GM12878 (cell line): ENCODE data around the gene SAMD15. TPM values are rescaled to one million over a fixed set of nuclear protein-coding genes. Genes with fewer than 3 reads are reported as not detected.

ENCODE experiments used
- ATAC-seq: fragments of 200-7000 bp; cut with Tn5 transposase; 3 replicates; pipeline ENCODE4 v1.9.1; 2020; ENCODE audit warnings: mild to moderate bottlenecking, moderate library complexity
- BruUV-seq: library from RNA; stranded (reverse); fragments of 400-500 nt; replicated peaks from 2 replicates; lab custom pipeline; 2021; lab: Mats Ljungman, UMichigan
- CTCF ChIA-PET: fragments of 300-600 bp; sonication (Branson Sonifier 250); formaldehyde crosslinking; extraction: SDS; loops from one replicate; lab custom pipeline; 2021; ENCODE audit warnings: inconsistent platforms; lab: Yijun Ruan, JAX
- POLR2A ChIA-PET: fragments of 350-600 bp; formaldehyde crosslinking; extraction: SDS; loops from one replicate; lab custom pipeline; 2021; ENCODE audit warnings: inconsistent platforms; lab: Charles Lee
- RAD21 ChIA-PET: fragments of 300-600 bp; sonication (Branson Sonifier 250); formaldehyde crosslinking; loops from one replicate; lab custom pipeline; 2023; ENCODE audit warnings: antibody characterized with exemption; ENCODE audit not compliant: unreplicated experiment; lab: Charles Lee
- SMC1A ChIA-PET: fragments of 300-600 bp; sonication (Branson Sonifier 250); formaldehyde crosslinking; loops from one replicate; lab custom pipeline; 2023; ENCODE audit not compliant: unreplicated experiment, uncharacterized antibody; lab: Charles Lee
- DNase-seq: peaks from one replicate; pipeline ENCODE4 v3.0.0-alpha.2; 2011; ENCODE audit warnings: low read depth, low spot score
- FAIRE-seq: peaks from 3 replicates; lab custom pipeline; 2011; peaks lifted over from hg19 to GRCh38; lab: Jason Lieb, UNC
- H2AFZ ChIP-seq: 2 replicates; pipeline ENCODE4 v1.6.0; 2011; ENCODE audit warnings: low read depth, low read length, control low read depth; ENCODE audit not compliant: control insufficient read depth
- H3K27ac ChIP-seq: 2 replicates; pipeline ENCODE4 v1.5.1; 2011; ENCODE audit warnings: control low read depth; ENCODE audit not compliant: control insufficient read depth, insufficient read depth
- H3K27me3 ChIP-seq, 2 experiments: replicated peaks in 1 of 2; 2 replicates each; pipeline versions ENCODE4 v1.6.0 to v1.6.1; 2011; ENCODE audit warnings: low read length in 1 of 2; ENCODE audit not compliant: control insufficient read depth in 2 of 2, insufficient read depth in 2 of 2
- H3K36me3 ChIP-seq, 2 experiments: 2 replicates each; pipeline ENCODE4 v1.5.1; 2011; ENCODE audit warnings: low read length in 1 of 2; ENCODE audit not compliant: control insufficient read depth in 2 of 2, insufficient read depth in 2 of 2
- H3K4me1 ChIP-seq: 2 replicates; pipeline ENCODE4 v1.6.1; 2011; ENCODE audit warnings: mild to moderate bottlenecking, low read length, moderate library complexity, mixed read lengths; ENCODE audit not compliant: control insufficient read depth, insufficient read depth
- H3K4me2 ChIP-seq: 2 replicates; pipeline ENCODE4 v1.6.0; 2011; ENCODE audit warnings: control low read depth; ENCODE audit not compliant: control insufficient read depth, insufficient read depth
- H3K4me3 ChIP-seq: fragments of 200-600 bp; sonication (generic); 2 replicates; pipeline ENCODE4 v1.5.1; 2016
- H3K79me2 ChIP-seq: 2 replicates; pipeline ENCODE4 v1.6.0; 2011; ENCODE audit warnings: low read length; ENCODE audit not compliant: control insufficient read depth, insufficient read depth
- H3K9ac ChIP-seq: 2 replicates; pipeline ENCODE4 v1.8.0; 2011; ENCODE audit warnings: low read length, control low read depth, mixed read lengths; ENCODE audit not compliant: control insufficient read depth, insufficient read depth
- H3K9me3 ChIP-seq: replicated peaks from 3 replicates; pipeline ENCODE4 v1.5.1; 2011; ENCODE audit warnings: mild to moderate bottlenecking, low read length; ENCODE audit not compliant: control insufficient read depth, insufficient read depth
- H4K20me1 ChIP-seq: 2 replicates; pipeline ENCODE4 v1.6.0; 2011; ENCODE audit not compliant: control insufficient read depth, insufficient read depth
- CBFB ChIP-seq: IDR thresholded peaks from 2 replicates; pipeline ENCODE4 v1.6.1; 2016; ENCODE audit warnings: antibody characterized with exemption, low read depth
- CBX5 ChIP-seq: sonication (generic); IDR thresholded peaks from 2 replicates; pipeline ENCODE4 v1.6.1; 2016; ENCODE audit warnings: low read depth, moderate library complexity, mild to moderate bottlenecking, inconsistent platforms
- EP300 ChIP-seq, 2 experiments: fragments of 150-350 bp in 1 of 2; IDR thresholded peaks; 2 replicates each; pipeline ENCODE4 v1.6.1; 2011 to 2012; ENCODE audit warnings: low read depth in 2 of 2, low read length in 2 of 2, borderline replicate concordance in 1 of 2, improper control_type of control experiment in 1 of 2, inconsistent platforms in 1 of 2; ENCODE audit not compliant: control insufficient read depth in 1 of 2
- HSF1 ChIP-seq: fragments of 150-350 bp; IDR thresholded peaks from 2 replicates; pipeline ENCODE4 v1.6.1; 2014; ENCODE audit warnings: mild to moderate bottlenecking, low read depth, low read length
- JUND ChIP-seq: IDR thresholded peaks from 2 replicates; pipeline ENCODE4 v1.6.1; 2012; ENCODE audit warnings: low read depth, mild to moderate bottlenecking, low read length, improper control_type of control experiment, moderate library complexity
- KLF5 ChIP-seq: fragments of 450-650 bp; IDR thresholded peaks from 2 replicates; pipeline ENCODE4 v1.6.1; 2014; ENCODE audit warnings: mild to moderate bottlenecking; ENCODE audit not compliant: partially characterized antibody
- NBN ChIP-seq: fragments of 450-650 bp; IDR thresholded peaks from 2 replicates; pipeline ENCODE4 v1.6.1; 2016
- NFYB ChIP-seq: IDR thresholded peaks from 2 replicates; pipeline ENCODE4 v1.6.1; 2011; ENCODE audit warnings: low read depth, mild to moderate bottlenecking, low read length, improper control_type of control experiment, moderate library complexity; ENCODE audit not compliant: insufficient read depth
- PAX8 ChIP-seq: fragments of 450-650 bp; IDR thresholded peaks from 2 replicates; pipeline ENCODE4 v1.6.1; 2017; ENCODE audit warnings: mild to moderate bottlenecking, moderate library complexity
- PML ChIP-seq: IDR thresholded peaks from 2 replicates; pipeline ENCODE4 v1.6.1; 2012; ENCODE audit warnings: low read length, inconsistent platforms
- REST ChIP-seq: IDR thresholded peaks from 2 replicates; pipeline ENCODE4 v1.6.1; 2012; ENCODE audit warnings: mild to moderate bottlenecking, low read depth, low read length
- WRNIP1 ChIP-seq: IDR thresholded peaks from 2 replicates; pipeline ENCODE4 v1.6.1; 2011; ENCODE audit warnings: low read depth, low read length, improper control_type of control experiment, borderline replicate concordance
- ZNF274 ChIP-seq: IDR thresholded peaks from one replicate; pipeline ENCODE4 v1.8.0; 2011; ENCODE audit not compliant: insufficient read length, insufficient read depth
- ZSCAN29 ChIP-seq: fragments of 450-650 bp; IDR thresholded peaks from 2 replicates; pipeline ENCODE4 v1.6.1; 2017; ENCODE audit warnings: mild to moderate bottlenecking, moderate library complexity
- WGBS: methylation state at CpG from one replicate; pipeline ENCODE4 v1.1.6; 2016; ENCODE audit warnings: low lambda C conversion rate; ENCODE audit not compliant: insufficient replicate concordance, insufficient coverage; ENCODE audit errors: missing lambda C conversion rate; 5-methylcytosine and 5-hydroxymethylcytosine counted together
- in situ Hi-C: fragments of 300-500 bp; cut with MboI; formaldehyde crosslinking; loops from 9 replicates; pipeline ENCODE4 v1.14.3; 2018; ENCODE audit warnings: mixed read lengths
- intact Hi-C: fragments of 100-400 bp; cut with micrococcal nuclease; formaldehyde crosslinking; loops from one replicate; pipeline ENCODE4 v1.14.2; 2022; ENCODE audit not compliant: unreplicated experiment
- polyA plus RNA-seq, 11 experiments: library from polyadenylated mRNA; depleted of rRNA in 4 of 11; unstranded in 6 of 11; stranded (reverse) in 5 of 11; fragments of >200 nt; fragmentation: Nextera tagmentation in 4 of 11; fragmentation: Illumina TruSeq in 1 of 11; extraction: Ambion mirVana in 4 of 11; extraction: Trizol in 1 of 11; gene quantifications; 1 replicate in 1 of 11; 2 replicates in 10 of 11; pipeline versions ENCODE4 v1.2.1 to v1.2.3, GENCODE V29; 2011 to 2016; ENCODE audit warnings: inconsistent platforms in 2 of 11, missing spikeins in 2 of 11, low read depth in 1 of 11
- total RNA-seq, 4 experiments: library from RNA; depleted of rRNA in 3 of 4; stranded (reverse); fragments of >200 nt in 3 of 4; fragmentation: Illumina TruSeq in 1 of 4; extraction: Trizol in 1 of 4; gene quantifications; 2 replicates each; pipeline versions ENCODE4 v1.2.1 to v1.2.3, GENCODE V29; 2013 to 2021

SAMD15 gene
- total and polyA plus RNA-seq, 10 of the 15 experiments (the other 5 are each of a cell fraction or from before 2014, with no cell fraction given), result 0.33 to 2.0 (median 0.97) TPM

- Histone ChIP-seq H3K4me3 (no peak overlapping the region), H4K20me1 (no peaks in the 10 kb centered on the region), H3K9ac (no peak overlapping the region), H3K79me2 (no peaks in the 10 kb centered on the region), H3K27me3 (no peaks in the 10 kb centered on the region), H3K4me1 (no peaks in the 10 kb centered on the region), H3K36me3 (peaks cover 7 to 36% of the 10 kb centered on the region in 2 experiments), H3K4me2 (no peak overlapping the region), H3K27ac (no peak overlapping the region), H3K9me3 (no peaks in the 10 kb centered on the region), H2AFZ (no peak overlapping the region)
- ChIA-PET CTCF (interaction anchor here (2.8 kb wide), 1 partner anchor 111 kb away, joined by 10 read pairs; no protein-coding TSS in a partner anchor), POLR2A (interaction anchor here (0.6 kb wide), 1 partner anchor 388 kb away, joined by 11 read pairs; no protein-coding TSS in a partner anchor), RAD21 (no interaction called here), SMC1A (interaction anchor here (1.1 kb wide), 1 partner anchor 11 kb away, joined by 3 read pairs; no protein-coding TSS in a partner anchor)
- WGBS, result 97% methylated on average over 3 of the region's 3 CpGs
- no peak for FAIRE-seq
- BruUV-seq, result no TSS peak
- no peak for DNase-seq
- ATAC-seq, result no peak
- intact Hi-C loops, result no loop called here
- TF ChIP-seq ZSCAN29, result no peak
- TF ChIP-seq KLF5, result no peak
- TF ChIP-seq WRNIP1, result no peak
- no peak for TF ChIP-seq CBFB
- in situ Hi-C loops, result no loop called here
Observed at GRCh38 chr14:77426396-77426795, 49.2 kb downstream of the SAMD15 start.

GRCh38 chr14:77436042-77436441 lies 58.9 kb downstream of the SAMD15 start:
- no peaks in the 10 kb centered on the region for H3K4me1 ChIP-seq
- no peak overlapping the region for H3K4me2 ChIP-seq
- RAD21 ChIA-PET, result no interaction called here
- BruUV-seq, result no TSS peak
- in situ Hi-C loops (no loop called here), intact Hi-C loops (no loop called here)
- no peak overlapping the region for H3K9ac ChIP-seq
- peaks cover 1 to 20% of the 10 kb centered on the region in 2 experiments; a peak in 3 of 4 replicates for H3K36me3 ChIP-seq
- no peaks in the 10 kb centered on the region for H3K27me3 ChIP-seq
- POLR2A ChIA-PET, result no interaction called here
- no peak overlapping the region for H3K27ac ChIP-seq
- no peak for DNase-seq
- H2AFZ ChIP-seq, result no peak overlapping the region
- no peak for ATAC-seq
- no peak for FAIRE-seq
- no peaks in the 10 kb centered on the region for H4K20me1 ChIP-seq
- SMC1A ChIA-PET, result no interaction called here
- H3K4me3 ChIP-seq, result no peak overlapping the region
- no peaks in the 10 kb centered on the region for H3K9me3 ChIP-seq
- CTCF ChIA-PET, result no interaction called here
- 90% methylated on average over 3 of the region's 3 CpGs for WGBS
- H3K79me2 ChIP-seq, result no peaks in the 10 kb centered on the region
- TF ChIP-seq PML (no peak), HSF1 (no peak), PAX8 (no peak), ZNF274 (no peak), NBN (no peak), REST (no peak), NFYB (no peak), JUND (no peak), CBX5 (no peak), EP300 (IDR thresholded peaks at IDR 0.05; ENCODE audit: borderline replicate concordance in 1 of 2, control insufficient read depth in 1 of 2, low read depth in 2 of 2, low read length in 2 of 2) (no peak)
